ENCODE results near the gene TMEM79. TPM values are rescaled to one million over a fixed set of nuclear protein-coding genes. Genes with fewer than 3 reads are reported as not detected.

TMEM79 gene
- total RNA-seq, 4 donors from 2014 or later = 96.9 to 111 (median 101) TPM

GRCh38 chr1:156242738-156243137, 41.4 kb upstream of the TMEM79 start:
- TF ChIP-seq CTCF (IDR thresholded peaks at IDR 0.05) (no peak), POLR2A (IDR thresholded peaks at IDR 0.05) (no peak)
- WGBS, 2 donors = 63 to 65% methylated on average over 9 to 10 of the region's 10 CpGs
- H3K4me3 ChIP-seq (ENCODE audit: low read depth, poor library complexity, severe bottlenecking) = no peak overlapping the region
- DNase-seq (ENCODE audit: low spot score in 2 of 2) = no peak
- intact Hi-C loops (cut with DNase I; ENCODE audit: low total_unique reads) = no loop called here

GRCh38 chr1:156244126-156244525, 40.0 kb upstream of the TMEM79 start:
- H3K4me3 ChIP-seq (ENCODE audit: low read depth, poor library complexity, severe bottlenecking) = no peak overlapping the region
- TF ChIP-seq POLR2A (IDR thresholded peaks at IDR 0.05) (no peak), CTCF (IDR thresholded peaks at IDR 0.05) (no peak)
- WGBS, 2 donors = 60 to 86% methylated on average over 1 of the region's 2 CpGs
- DNase-seq (ENCODE audit: low spot score in 2 of 2) = no peak
- intact Hi-C loops (cut with DNase I; ENCODE audit: low total_unique reads) = no loop called here

- TF ChIP-seq CTCF (IDR thresholded peaks at IDR 0.05) (no peak), POLR2A (IDR thresholded peaks at IDR 0.05) (no peak)
- no peak overlapping the region for H3K4me3 ChIP-seq (ENCODE audit: low read depth, poor library complexity, severe bottlenecking)
- 70% methylated on average over 17 of the region's 17 CpGs for WGBS, 2 donors
- intact Hi-C loops (cut with DNase I; ENCODE audit: low total_unique reads) = no loop called here
- DNase-seq (ENCODE audit: low spot score in 2 of 2) = no peak
Observed at GRCh38 chr1:156244712-156245111, 39.4 kb upstream of the TMEM79 start.

DNA sequence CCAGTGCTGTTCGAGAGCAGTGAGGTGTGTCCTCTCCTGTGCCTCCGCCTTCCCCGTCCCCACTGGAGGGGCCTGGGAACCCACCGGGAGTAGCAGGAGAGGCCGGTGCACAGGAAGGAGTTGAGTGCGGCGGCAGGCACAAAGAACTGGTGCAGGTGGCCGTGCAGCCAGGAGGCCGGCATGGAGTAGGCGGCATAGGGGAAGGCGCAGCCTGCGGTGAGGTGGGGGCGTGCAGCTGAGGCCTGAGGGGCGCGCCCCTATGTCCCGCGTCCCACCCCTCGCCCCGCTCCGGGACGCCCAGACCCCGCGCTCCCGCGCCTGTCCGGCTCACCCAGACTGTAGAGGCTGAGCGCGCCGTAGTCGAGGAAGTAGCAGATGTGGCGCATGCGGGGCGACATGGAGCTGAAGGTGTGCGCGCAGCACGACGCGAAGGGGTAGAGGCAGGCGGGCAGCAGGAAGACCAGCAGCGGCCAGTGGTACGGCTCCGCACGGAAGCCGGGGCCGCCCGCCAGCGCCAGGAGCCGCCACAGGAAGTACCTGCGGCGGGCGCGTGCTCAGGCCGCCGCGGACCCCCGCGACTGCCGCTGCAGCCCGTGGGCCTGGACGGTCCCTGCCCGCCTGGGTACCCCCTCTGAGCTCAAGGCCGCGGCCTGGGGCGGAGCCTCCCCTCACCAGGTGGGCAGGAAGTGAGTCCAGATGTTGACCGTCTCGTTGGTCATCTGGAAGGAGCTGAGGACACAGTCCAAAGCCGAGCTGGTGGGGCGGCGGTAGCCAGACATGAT, 38.5 kb upstream of the TMEM79 start:
- 13 to 24% methylated on average over 30 to 49 of the region's 69 CpGs for WGBS, 2 donors
- DNase-seq (ENCODE audit: low spot score in 2 of 2) = no peak
- no peak overlapping the region for H3K4me3 ChIP-seq (ENCODE audit: low read depth, poor library complexity, severe bottlenecking)
- no peak for TF ChIP-seq POLR2A (IDR thresholded peaks at IDR 0.05)
- TF ChIP-seq CTCF (IDR thresholded peaks at IDR 0.05) = no peak
- intact Hi-C loops (cut with DNase I; ENCODE audit: low total_unique reads) = no loop called here

DNA sequence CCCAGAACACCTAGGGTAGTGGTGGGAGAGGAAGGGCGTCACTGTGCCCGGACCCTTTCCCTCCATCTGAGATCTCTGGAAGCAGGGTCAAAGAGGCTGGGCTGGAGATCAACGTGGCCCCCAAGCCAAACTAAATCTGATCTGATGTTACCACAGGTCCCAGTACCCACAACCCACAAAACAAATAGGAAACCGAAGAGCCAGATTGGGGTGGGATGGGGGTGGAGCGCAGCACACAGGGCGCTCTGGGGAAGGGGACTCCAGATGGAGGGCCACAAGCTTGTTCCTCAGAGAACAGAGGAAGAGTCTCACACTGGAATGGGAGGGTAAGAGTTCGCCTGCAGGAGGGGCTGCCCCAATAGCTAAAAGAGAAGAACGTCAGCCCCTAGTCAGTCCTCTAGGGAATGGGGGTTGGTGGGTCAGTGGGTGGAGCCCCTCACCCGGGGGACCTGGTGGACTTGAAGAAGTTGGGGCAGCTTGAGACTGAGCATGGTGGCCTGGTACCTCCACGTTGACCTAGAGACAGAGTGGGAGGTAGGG, 37.8 kb upstream of the TMEM79 start:
- H3K4me3 ChIP-seq (ENCODE audit: low read depth, poor library complexity, severe bottlenecking) = no peak overlapping the region
- TF ChIP-seq CTCF (IDR thresholded peaks at IDR 0.05) (no peak), POLR2A (IDR thresholded peaks at IDR 0.05) (no peak)
- 61 to 65% methylated on average over 10 of the region's 10 CpGs for WGBS, 2 donors
- intact Hi-C loops (cut with DNase I; ENCODE audit: low total_unique reads) = no loop called here
- no peak for DNase-seq (ENCODE audit: low spot score in 2 of 2)
